ENCODE results near the gene IL12RB2.

GRCh38 chr1:67436511-67437055 lies 128.9 kb downstream of the IL12RB2 start:
- TF ChIP-seq CTCF (conservative IDR thresholded peaks at IDR 0.05): no peak
- no peak for TF ChIP-seq EZH2 (IDR thresholded peaks at IDR 0.05; ENCODE audit: low read depth)

Data from PC-9 (cell line).